Upper lobe of right lung (tissue), 1 donor: ENCODE measurements around the gene TMEM167B. TPM values are rescaled to one million over a fixed set of nuclear protein-coding genes. Genes with fewer than 3 reads are reported as not detected.

Experiments
- ATAC-seq: fragments of 200-7000 bp; cut with Tn5 transposase; one replicate; pipeline ENCODE4 v1.9.1; 2020; ENCODE audit warnings: mild to moderate bottlenecking, moderate library complexity
- DNase-seq: peaks from one replicate; pipeline ENCODE4 v3.0.0-alpha.2; 2020
- H3K27ac ChIP-seq: fragments of 200-600 bp; one replicate; pipeline ENCODE4 v1.8.0; 2022
- H3K27me3 ChIP-seq: fragments of 200-600 bp; one replicate; pipeline ENCODE4 v1.8.0; 2022; ENCODE audit warnings: mild to moderate bottlenecking
- H3K36me3 ChIP-seq: fragments of 200-600 bp; one replicate; pipeline ENCODE4 v1.8.0; 2022
- H3K4me1 ChIP-seq: fragments of 200-600 bp; one replicate; pipeline ENCODE4 v1.8.0; 2022
- H3K4me3 ChIP-seq: fragments of 200-600 bp; one replicate; pipeline ENCODE4 v1.8.0; 2022; ENCODE audit warnings: mild to moderate bottlenecking
- H3K9me3 ChIP-seq: fragments of 200-600 bp; one replicate; pipeline ENCODE4 v1.8.0; 2022
- CTCF ChIP-seq: fragments of 200-600 bp; IDR thresholded peaks from one replicate; pipeline ENCODE4 v1.8.0; 2022; ENCODE audit warnings: antibody characterized with exemption
- intact Hi-C: fragments of 100-400 bp; cut with DNase I; formaldehyde crosslinking; loops from one replicate; pipeline ENCODE4 v1.11.0; 2022
- long read RNA-seq: library from polyadenylated mRNA; unstranded; transcript quantifications from one replicate; pipeline ENCODE4 v2.0.0, GENCODE V29; 2021
- total RNA-seq: library from RNA; stranded (reverse); fragmentation: NEBNext Ultra II Directional; extraction: Animal tissue kit (Norgen Biotek cat#: 25700); gene quantifications from one replicate; pipeline ENCODE4 v1.2.1, GENCODE V29; 2021
- donor health status: DM: no; HTN: yes; CAD: no; lungs with severe emphysema.

Gene TMEM167B
- total RNA-seq: 49.7 TPM
- long read RNA-seq, transcript TMEM167B-201 (3 exons, 3,730 nt): major isoform, 71 of 78 reads
- long read RNA-seq, partial matches to known transcripts: 4 of 78 reads
- long read RNA-seq, other reads (novel, unspliced or antisense): 2 of 78 reads

GRCh38 chr1:109090196-109091077 is at the start of gene TMEM167B:
TSS of gene TMEM167B (plus strand) at chr1:109090764. CDS start at chr1:109090873, 109 bp downstream.
- TF ChIP-seq CTCF: no peak
- peak within 1 kb of the TSS; percentile 84 for H3K4me3 ChIP-seq
- H3K9me3 ChIP-seq: no peaks in the 10 kb centered on the region
- DNase-seq: peak; percentile 95
- peaks cover 29% of the 10 kb centered on the region for H3K36me3 ChIP-seq
- peaks cover 27% of the 10 kb centered on the region for H3K4me1 ChIP-seq
- peak; percentile 98 for ATAC-seq
- H3K27ac ChIP-seq: peak within 1 kb of the TSS; percentile 97
- intact Hi-C loops: no loop called here
- no peaks in the 10 kb centered on the region for H3K27me3 ChIP-seq

- H3K27ac ChIP-seq: peak overlapping the region; percentile 86
- intact Hi-C loops: no loop called here
- peak overlapping the region; percentile 99 for H3K4me3 ChIP-seq
- H3K4me1 ChIP-seq: peaks cover 9% of the 10 kb centered on the region
- H3K27me3 ChIP-seq: no peaks in the 10 kb centered on the region
- ATAC-seq (peak; percentile 14), DNase-seq (no peak)
- H3K9me3 ChIP-seq: no peaks in the 10 kb centered on the region
- no peak for TF ChIP-seq CTCF
- no peaks in the 10 kb centered on the region for H3K36me3 ChIP-seq
Observed at GRCh38 chr1:109040989-109041620, 49.5 kb upstream of the TMEM167B start.

- no peak for TF ChIP-seq CTCF
- Histone ChIP-seq H3K4me1 (peaks cover 9% of the 10 kb centered on the region), H3K4me3 (peak within 1 kb of the TSS; percentile 99), H3K36me3 (no peaks in the 10 kb centered on the region), H3K9me3 (no peaks in the 10 kb centered on the region), H3K27me3 (no peaks in the 10 kb centered on the region), H3K27ac (peak within 1 kb of the TSS; percentile 86)
- peak; percentile 99 for DNase-seq
- ATAC-seq: peak; percentile 99
- intact Hi-C loops: no loop called here
Observed at GRCh38 chr1:109041621-109042468, 48.7 kb upstream of the TMEM167B start, which contains the start of gene WDR47. TSS of gene WDR47 (minus strand) at chr1:109042102. CDS start at chr1:109023512, 18,590 bp downstream.

- Histone ChIP-seq H3K27ac (no peak overlapping the region), H3K4me3 (no peak overlapping the region), H3K27me3 (no peaks in the 10 kb centered on the region), H3K4me1 (peaks cover 1% of the 10 kb centered on the region), H3K36me3 (no peaks in the 10 kb centered on the region), H3K9me3 (no peaks in the 10 kb centered on the region)
- intact Hi-C loops: no loop called here
- no peak for TF ChIP-seq CTCF
- no peak for ATAC-seq
- DNase-seq: no peak
Observed at GRCh38 chr1:109045595-109045994, 45.0 kb upstream of the TMEM167B start.

GRCh38 chr1:109046671-109047070 is 43.9 kb upstream of the TMEM167B start:
- DNase-seq (no peak), ATAC-seq (no peak)
- TF ChIP-seq CTCF: no peak
- intact Hi-C loops: no loop called here
- Histone ChIP-seq H3K27ac (no peak overlapping the region), H3K9me3 (no peaks in the 10 kb centered on the region), H3K36me3 (no peaks in the 10 kb centered on the region), H3K4me1 (no peaks in the 10 kb centered on the region), H3K27me3 (no peaks in the 10 kb centered on the region), H3K4me3 (no peak overlapping the region)
